Kidney (tissue), 14 donors: ENCODE results near the gene RHCG. TPM values are rescaled to one million over a fixed set of nuclear protein-coding genes. Genes with fewer than 3 reads are reported as not detected.

Source experiments
- DNase-seq, 5 donors: peaks; one replicate each; pipeline ENCODE4 v3.0.0-alpha.2; 2013 to 2020
- FAIRE-seq: peaks from 2 replicates; lab custom pipeline; 2012; peaks lifted over from hg19 to GRCh38; lab: Jason Lieb, UNC
- H3K27ac ChIP-seq, 2 donors: one replicate each; pipeline ENCODE4 v1.7.0; 2013; ENCODE audit warnings: low read depth in 2 of 2, low read length in 2 of 2, inconsistent platforms in 1 of 2
- H3K27me3 ChIP-seq: one replicate; pipeline ENCODE4 v1.7.1; 2013; ENCODE audit warnings: low read length, inconsistent platforms; ENCODE audit not compliant: control insufficient read depth, insufficient read depth
- H3K36me3 ChIP-seq, 3 donors: one replicate each; pipeline versions ENCODE4 v1.7.0 to v1.7.1; 2013; ENCODE audit warnings: low read length in 3 of 3, control low read depth in 1 of 3, inconsistent platforms in 1 of 3; ENCODE audit not compliant: insufficient read depth in 3 of 3, control insufficient read depth in 2 of 3
- H3K4me1 ChIP-seq, 3 donors: one replicate each; pipeline versions ENCODE4 v1.7.0 to v1.7.1; 2013; ENCODE audit warnings: low read length in 3 of 3, inconsistent platforms in 1 of 3, low read depth in 1 of 3; ENCODE audit not compliant: control insufficient read depth in 2 of 3, insufficient read depth in 2 of 3
- H3K4me3 ChIP-seq, 3 donors: one replicate each; pipeline versions ENCODE4 v1.7.0 to v1.8.1; 2013; ENCODE audit warnings: low read length in 3 of 3, control low read depth in 1 of 3, inconsistent platforms in 1 of 3
- H3K9ac ChIP-seq, 3 donors: one replicate each; pipeline versions ENCODE4 v1.7.0 to v1.7.1; 2013; ENCODE audit warnings: low read length in 3 of 3, control low read depth in 1 of 3, inconsistent platforms in 1 of 3
- H3K9me3 ChIP-seq, 3 donors: one replicate each; pipeline versions ENCODE4 v1.7.0 to v1.7.1; 2013; ENCODE audit warnings: low read length in 3 of 3, control low read depth in 1 of 3, inconsistent platforms in 1 of 3; ENCODE audit not compliant: control insufficient read depth in 2 of 3, insufficient read depth in 1 of 3
- CTCF ChIP-seq: IDR thresholded peaks from 3 replicates; pipeline ENCODE4 v1.5.1; 2012; ENCODE audit warnings: mild to moderate bottlenecking, moderate library complexity, borderline replicate concordance; ENCODE audit not compliant: insufficient read depth; ENCODE audit errors: extremely low read depth
- intact Hi-C: fragments of 100-400 bp; cut with DNase I; formaldehyde crosslinking; loops from one replicate; pipeline ENCODE4 v1.11.1; 2022
- polyA plus RNA-seq: library from polyadenylated mRNA; stranded (reverse); fragments of 350-450 nt; fragmentation: Illumina TruSeq; extraction: RNeasy Lipid Tissue Mini Kit (QIAGEN cat#74804); gene quantifications from one replicate; pipeline ENCODE4 v1.2.3, GENCODE V29; 2014; ENCODE audit warnings: low read depth, low replicate concordance; ENCODE audit not compliant: insufficient read depth
- total RNA-seq: library from RNA; stranded (reverse); fragmentation: NEBNext Ultra II Directional; extraction: Animal tissue kit (Norgen Biotek cat#: 25700); gene quantifications from one replicate; pipeline ENCODE4 v1.2.1, GENCODE V29; 2021
- donor health status: control.
- donor health status: control.
- donor health status: control.
- donor health status: control.
- donor health status: control.
- donor health status: DM: yes; HTN: yes; CAD: no.
- donor health status: Normal renal cell carcinoma (clear cell type).

The RHCG gene
- total and polyA plus RNA-seq, 2 donors from 2014 or later: 1.5 to 373 TPM

- H3K27me3 ChIP-seq: peaks cover 12% of the 10 kb centered on the region
- DNase-seq (peak in 1 of 5 donors; percentile 24), FAIRE-seq (no peak)
- H3K9ac ChIP-seq: no peak overlapping the region
- intact Hi-C loops: no loop called here
- H3K9me3 ChIP-seq: no peaks in the 10 kb centered on the region
- no peak overlapping the region for H3K27ac ChIP-seq
- H3K36me3 ChIP-seq: no peaks in the 10 kb centered on the region
- peaks cover 0 to 5% (median 0%) of the 10 kb centered on the region in 3 donors for H3K4me1 ChIP-seq
- no peak for TF ChIP-seq CTCF
- H3K4me3 ChIP-seq: no peak overlapping the region
Measured at GRCh38 chr15:89492111-89492641, 4.2 kb downstream of the RHCG start.

- Histone ChIP-seq H3K9me3 (no peaks in the 10 kb centered on the region), H3K27ac (no peak overlapping the region), H3K36me3 (no peaks in the 10 kb centered on the region), H3K4me1 (peaks cover 0 to 5% (median 0%) of the 10 kb centered on the region in 3 donors), H3K9ac (no peak overlapping the region), H3K4me3 (no peak overlapping the region), H3K27me3 (peaks cover 3% of the 10 kb centered on the region)
- TF ChIP-seq CTCF: no peak
- FAIRE-seq (no peak), DNase-seq (peak in 1 of 5 donors; percentile 29)
- intact Hi-C loops: no loop called here
Measured at GRCh38 chr15:89490814-89491315, 5.5 kb downstream of the RHCG start.

GRCh38 chr15:89490081-89490813 lies 6.1 kb downstream of the RHCG start:
- H3K27ac ChIP-seq: no peak overlapping the region
- no peaks in the 10 kb centered on the region for H3K27me3 ChIP-seq
- no peak for TF ChIP-seq CTCF
- H3K36me3 ChIP-seq: no peaks in the 10 kb centered on the region
- DNase-seq (peak in 1 of 5 donors; percentile 34), FAIRE-seq (no peak)
- H3K4me1 ChIP-seq: peaks cover 0 to 5% (median 0%) of the 10 kb centered on the region in 3 donors
- H3K9ac ChIP-seq: no peak overlapping the region
- H3K9me3 ChIP-seq: no peaks in the 10 kb centered on the region
- intact Hi-C loops: no loop called here
- H3K4me3 ChIP-seq: no peak overlapping the region
